Regular cardiac myocyte (primary cell): Measurements from ENCODE around the gene BBS10. TPM values are rescaled to one million over a fixed set of nuclear protein-coding genes. Genes with fewer than 3 reads are reported as not detected.

Experiments used
- total RNA-seq: library from RNA; depleted of rRNA; stranded (reverse); fragments of >200 nt; gene quantifications from 2 replicates; pipeline ENCODE4 v1.2.3, GENCODE V29; 2014

The BBS10 gene
- total RNA-seq: 17.8 and 22.6 TPM in 2 replicates

GRCh38 chr12:76348079-76348901 lies at the start of gene BBS10:
TSS of gene BBS10 (minus strand) at chr12:76348415. CDS start at chr12:76348358, 57 bp downstream.

Other genes with a start within 250 kb of the BBS10 start
- 77.1 and 117 TPM in 2 replicates for gene OSBPL8, start 211.4 kb upstream of the BBS10 start, total RNA-seq